Osteoblast (primary cell): Measurements from ENCODE around the gene CFAP210. TPM values are rescaled to one million over a fixed set of nuclear protein-coding genes. Genes with fewer than 3 reads are reported as not detected.
A peak's percentile ranks its signal among the peaks of the same experiment; 100 is the strongest.

ENCODE experiments used
- DNase-seq: peaks from one replicate; pipeline ENCODE4 v3.0.0; 2011; ENCODE audit warnings: low spot score, mixed read lengths; ENCODE audit not compliant: insufficient read length; ENCODE audit errors: missing footprints
- H2AFZ ChIP-seq: 2 replicates; pipeline ENCODE4 v1.6.0; 2011; ENCODE audit warnings: mild to moderate bottlenecking, low read length
- H3K27ac ChIP-seq: 2 replicates; pipeline ENCODE4 v1.5.1; 2011; ENCODE audit warnings: mild to moderate bottlenecking, low read depth, low read length, moderate library complexity
- H3K27me3 ChIP-seq: 2 replicates; pipeline ENCODE4 v1.6.0; 2012; ENCODE audit warnings: mild to moderate bottlenecking, control low read depth, inconsistent platforms, low read length, moderate library complexity; ENCODE audit not compliant: insufficient read depth
- H3K36me3 ChIP-seq: 2 replicates; pipeline ENCODE4 v1.5.1; 2011; ENCODE audit warnings: mild to moderate bottlenecking, low read length, control low read depth, moderate library complexity; ENCODE audit not compliant: insufficient read depth
- H3K4me1 ChIP-seq: 2 replicates; pipeline ENCODE4 v1.5.1; 2011; ENCODE audit warnings: mild to moderate bottlenecking, low read length, control low read depth, moderate library complexity; ENCODE audit not compliant: insufficient read depth
- H3K4me2 ChIP-seq: 2 replicates; pipeline ENCODE4 v1.6.0; 2011; ENCODE audit warnings: mild to moderate bottlenecking, low read length; ENCODE audit not compliant: insufficient read depth
- H3K4me3 ChIP-seq: fragments of 200-600 bp; sonication (generic); 3 replicates; pipeline ENCODE4 v1.5.1; 2012; ENCODE audit warnings: mild to moderate bottlenecking, low read length, inconsistent platforms; ENCODE audit not compliant: insufficient read depth
- H3K79me2 ChIP-seq: 2 replicates; pipeline ENCODE4 v1.6.0; 2012; ENCODE audit warnings: mild to moderate bottlenecking, low read length, control low read depth, inconsistent platforms; ENCODE audit not compliant: insufficient read depth
- H3K9me3 ChIP-seq: 2 replicates; pipeline ENCODE4 v1.5.1; 2011; ENCODE audit warnings: low read depth, low read length, control low read depth
- H4K20me1 ChIP-seq: 2 replicates; pipeline ENCODE4 v1.6.0; 2012; ENCODE audit warnings: mild to moderate bottlenecking, low read length, control low read depth; ENCODE audit not compliant: insufficient read depth
- CTCF ChIP-seq: IDR thresholded peaks from 2 replicates; pipeline ENCODE4 v1.5.1; 2011; ENCODE audit warnings: mild to moderate bottlenecking, low read depth, low read length, moderate library complexity; ENCODE audit errors: extremely low read depth
- total RNA-seq: library from RNA; depleted of rRNA; stranded (reverse); fragments of >200 nt; gene quantifications from 2 replicates; pipeline ENCODE4 v1.2.3, GENCODE V29; 2012

CFAP210 gene
- total RNA-seq, 1 donor = 0.36 TPM

DNA sequence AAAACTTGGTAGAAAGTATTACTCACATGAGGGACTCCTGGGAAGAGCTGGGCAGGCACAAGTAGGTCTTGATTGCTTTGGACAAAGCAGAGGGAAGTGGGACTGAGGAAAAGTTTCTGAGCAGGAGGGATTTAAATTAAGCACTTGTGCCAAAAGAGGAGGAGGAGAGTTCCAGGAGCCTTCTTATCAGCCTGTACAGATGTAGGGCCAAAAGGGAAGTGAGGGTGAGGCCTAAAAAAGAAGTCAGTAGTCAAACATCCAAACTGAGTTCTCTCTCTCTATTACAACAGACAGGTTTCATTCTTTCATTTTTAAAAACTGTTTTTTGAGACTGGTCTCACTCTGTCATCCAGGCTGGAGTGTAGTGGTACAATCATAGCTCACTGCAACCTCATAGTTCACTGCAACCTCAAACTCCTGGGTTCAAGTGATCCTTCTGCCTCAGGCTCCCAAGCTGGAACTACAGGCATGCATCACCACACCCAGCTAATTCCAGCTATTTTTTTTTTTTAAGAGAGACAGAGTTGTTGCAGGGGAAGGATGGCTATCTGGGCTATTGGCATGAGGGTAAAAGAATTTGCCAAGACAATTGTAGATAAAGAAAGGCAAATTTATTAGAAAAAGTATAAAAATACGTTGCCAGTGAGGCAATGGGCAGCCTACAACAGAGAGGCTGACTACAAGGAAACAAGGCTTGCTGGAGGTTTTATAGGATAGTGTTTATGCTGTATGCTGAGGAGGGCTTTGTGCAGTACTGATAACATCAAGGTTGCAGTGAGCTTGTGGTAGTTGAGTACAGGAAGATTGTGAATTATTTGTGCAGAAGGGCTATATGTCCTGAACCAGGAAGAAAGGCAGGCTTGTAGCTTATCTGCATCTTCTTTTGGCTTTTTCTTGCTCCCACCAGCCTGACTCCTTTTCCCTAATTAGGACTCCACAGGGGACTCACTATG, 29.0 kb downstream of the CFAP210 start:
- peak; percentile 0 for DNase-seq
- no peaks in the 10 kb centered on the region for H3K36me3 ChIP-seq
- H2AFZ ChIP-seq = peak overlapping the region; percentile 41
- H3K4me3 ChIP-seq = no peak overlapping the region
- no peak for TF ChIP-seq CTCF
- H3K79me2 ChIP-seq = no peaks in the 10 kb centered on the region
- H3K4me1 ChIP-seq = no peaks in the 10 kb centered on the region
- no peaks in the 10 kb centered on the region for H4K20me1 ChIP-seq
- H3K4me2 ChIP-seq = no peak overlapping the region
- no peak overlapping the region for H3K27ac ChIP-seq
- no peaks in the 10 kb centered on the region for H3K27me3 ChIP-seq
- no peaks in the 10 kb centered on the region for H3K9me3 ChIP-seq

GRCh38 chr2:169664600-169664977, 29.6 kb downstream of the CFAP210 start:
- no peaks in the 10 kb centered on the region for H3K9me3 ChIP-seq
- no peak overlapping the region for H3K4me2 ChIP-seq
- peak overlapping the region; percentile 41 for H2AFZ ChIP-seq
- no peaks in the 10 kb centered on the region for H3K27me3 ChIP-seq
- H3K27ac ChIP-seq = no peak overlapping the region
- no peaks in the 10 kb centered on the region for H4K20me1 ChIP-seq
- no peak for TF ChIP-seq CTCF
- H3K4me3 ChIP-seq = no peak overlapping the region
- DNase-seq = peak; percentile 41
- H3K36me3 ChIP-seq = no peaks in the 10 kb centered on the region
- H3K79me2 ChIP-seq = no peaks in the 10 kb centered on the region
- no peaks in the 10 kb centered on the region for H3K4me1 ChIP-seq

GRCh38 chr2:169663247-169663646, 31.0 kb downstream of the CFAP210 start:
- H3K27me3 ChIP-seq = no peaks in the 10 kb centered on the region
- no peaks in the 10 kb centered on the region for H3K9me3 ChIP-seq
- no peaks in the 10 kb centered on the region for H3K36me3 ChIP-seq
- TF ChIP-seq CTCF = no peak
- no peak overlapping the region for H3K4me2 ChIP-seq
- H3K79me2 ChIP-seq = no peaks in the 10 kb centered on the region
- no peaks in the 10 kb centered on the region for H4K20me1 ChIP-seq
- H3K4me3 ChIP-seq = no peak overlapping the region
- DNase-seq = no peak
- H2AFZ ChIP-seq = no peak overlapping the region
- no peak overlapping the region for H3K27ac ChIP-seq
- H3K4me1 ChIP-seq = no peaks in the 10 kb centered on the region

- H3K4me3 ChIP-seq = no peak overlapping the region
- DNase-seq = no peak
- H3K79me2 ChIP-seq = no peaks in the 10 kb centered on the region
- no peak for TF ChIP-seq CTCF
- H2AFZ ChIP-seq = no peak overlapping the region
- H3K36me3 ChIP-seq = no peaks in the 10 kb centered on the region
- H3K27me3 ChIP-seq = no peaks in the 10 kb centered on the region
- H3K9me3 ChIP-seq = no peaks in the 10 kb centered on the region
- H3K4me1 ChIP-seq = no peaks in the 10 kb centered on the region
- H4K20me1 ChIP-seq = no peaks in the 10 kb centered on the region
- no peak overlapping the region for H3K4me2 ChIP-seq
- no peak overlapping the region for H3K27ac ChIP-seq
Observed at GRCh38 chr2:169662744-169663143, 31.5 kb downstream of the CFAP210 start.
